ENCODE results near the gene PCDHGB4. TPM values are rescaled to one million over a fixed set of nuclear protein-coding genes. Genes with fewer than 3 reads are reported as not detected.
A peak's percentile ranks its signal among the peaks of the same experiment; 100 is the strongest.

Gene PCDHGB4
- total RNA-seq, 3 donors from 2014 or later (not counting 1 experiment from before 2014, with no cell fraction given) = 0.31 to 0.40 TPM; not detected in 1

DNA sequence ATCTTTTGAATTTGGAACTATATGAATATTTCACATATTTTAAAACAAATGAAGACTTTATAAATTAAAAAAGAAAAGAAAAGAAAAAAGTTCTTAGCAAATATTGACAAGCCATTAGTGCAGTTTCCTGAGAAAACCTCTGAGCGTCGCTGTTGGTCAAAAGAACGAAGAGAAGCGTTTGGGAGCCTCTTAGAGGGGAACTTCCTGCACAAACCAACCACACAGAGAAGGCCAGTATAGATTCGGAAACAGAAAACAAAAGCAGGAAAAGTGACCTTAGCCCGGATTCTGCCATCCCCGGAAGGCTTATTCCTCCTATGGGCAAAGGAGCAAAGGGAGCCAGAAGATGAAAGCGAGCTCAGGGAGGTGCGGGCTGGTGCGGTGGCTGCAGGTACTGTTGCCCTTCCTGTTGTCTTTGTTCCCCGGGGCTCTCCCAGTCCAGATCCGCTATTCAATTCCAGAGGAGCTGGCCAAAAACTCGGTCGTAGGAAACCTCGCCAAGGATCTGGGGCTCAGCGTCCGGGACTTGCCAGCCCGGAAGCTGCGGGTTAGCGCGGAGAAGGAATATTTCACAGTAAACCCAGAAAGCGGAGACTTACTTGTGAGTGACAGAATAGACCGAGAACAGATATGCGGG lies 27.6 kb upstream of the PCDHGB4 start, which contains the start of gene PCDHGB2:
Gene PCDHGB2 (plus strand): TSS at position 205 of the 637 bp plus-strand sequence. CDS start 142 bp downstream, at position 347.
- H3K27me3 Mint-ChIP-seq (ENCODE audit: low read depth in 2 of 2) = peaks cover 57 to 77% of the 10 kb centered on the region in 2 donors
- Histone ChIP-seq H3K27ac (ENCODE audit: low read length) (no peak within 1 kb of the TSS), H3K36me3 (ENCODE audit: control insufficient read depth, insufficient read depth, low read length) (no peaks in the 10 kb centered on the region), H3K9me3 (ENCODE audit: control insufficient read depth, insufficient read depth, low read length) (peaks cover 35% of the 10 kb centered on the region), H3K4me3 (ENCODE audit: low read length) (peak within 1 kb of the TSS; percentile 26), H3K27me3 (ENCODE audit: control insufficient read depth, insufficient read depth, low read length) (peaks cover 62% of the 10 kb centered on the region), H3K4me1 (ENCODE audit: control insufficient read depth, insufficient read depth, low read length) (peaks cover 4% of the 10 kb centered on the region)
- H3K4me1 Mint-ChIP-seq = peaks cover 5% of the 10 kb centered on the region in 2 donors
- DNase-seq (peak in 1 of 2 donors; percentile 61), ATAC-seq (peak in 2 of 3 donors; percentile 56 to 69)
- TF ChIP-seq, protein P1, sequence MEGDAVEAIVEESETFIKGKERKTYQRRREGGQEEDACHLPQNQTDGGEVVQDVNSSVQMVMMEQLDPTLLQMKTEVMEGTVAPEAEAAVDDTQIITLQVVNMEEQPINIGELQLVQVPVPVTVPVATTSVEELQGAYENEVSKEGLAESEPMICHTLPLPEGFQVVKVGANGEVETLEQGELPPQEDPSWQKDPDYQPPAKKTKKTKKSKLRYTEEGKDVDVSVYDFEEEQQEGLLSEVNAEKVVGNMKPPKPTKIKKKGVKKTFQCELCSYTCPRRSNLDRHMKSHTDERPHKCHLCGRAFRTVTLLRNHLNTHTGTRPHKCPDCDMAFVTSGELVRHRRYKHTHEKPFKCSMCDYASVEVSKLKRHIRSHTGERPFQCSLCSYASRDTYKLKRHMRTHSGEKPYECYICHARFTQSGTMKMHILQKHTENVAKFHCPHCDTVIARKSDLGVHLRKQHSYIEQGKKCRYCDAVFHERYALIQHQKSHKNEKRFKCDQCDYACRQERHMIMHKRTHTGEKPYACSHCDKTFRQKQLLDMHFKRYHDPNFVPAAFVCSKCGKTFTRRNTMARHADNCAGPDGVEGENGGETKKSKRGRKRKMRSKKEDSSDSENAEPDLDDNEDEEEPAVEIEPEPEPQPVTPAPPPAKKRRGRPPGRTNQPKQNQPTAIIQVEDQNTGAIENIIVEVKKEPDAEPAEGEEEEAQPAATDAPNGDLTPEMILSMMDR (IDR thresholded peaks at IDR 0.05) = peak; percentile 36
- peak within 1 kb of the TSS; percentile 89 for H3K4me3 Mint-ChIP-seq
- H3K36me3 Mint-ChIP-seq = peaks cover 35% of the 10 kb centered on the region
- peak within 1 kb of the TSS; percentile 5 to 62 for H3K27ac Mint-ChIP-seq
- H3K9me3 Mint-ChIP-seq = peaks cover 4 to 10% of the 10 kb centered on the region in 2 donors
- WGBS (ENCODE audit: insufficient coverage) = 26% methylated on average over 24 of the region's 24 CpGs
- intact Hi-C loops (cut with micrococcal nuclease) = no loop called here

- Histone ChIP-seq H3K9me3 (ENCODE audit: control insufficient read depth, insufficient read depth, low read length) (peaks cover 40% of the 10 kb centered on the region), H3K27me3 (ENCODE audit: control insufficient read depth, insufficient read depth, low read length) (peaks cover 63% of the 10 kb centered on the region), H3K27ac (ENCODE audit: low read length) (no peak overlapping the region), H3K4me3 (ENCODE audit: low read length) (no peak overlapping the region), H3K4me1 (ENCODE audit: control insufficient read depth, insufficient read depth, low read length) (no peaks in the 10 kb centered on the region), H3K36me3 (ENCODE audit: control insufficient read depth, insufficient read depth, low read length) (no peaks in the 10 kb centered on the region)
- DNase-seq = no peak
- TF ChIP-seq, protein P1 (IDR thresholded peaks at IDR 0.05) = no peak
- intact Hi-C loops (cut with micrococcal nuclease) = no loop called here
- Mint-ChIP-seq H3K4me1 (peaks cover 5% of the 10 kb centered on the region in 2 donors), H3K27ac (no peak overlapping the region), H3K36me3 (peaks cover 43% of the 10 kb centered on the region), H3K27me3 (ENCODE audit: low read depth in 2 of 2) (peaks cover 59 to 80% of the 10 kb centered on the region in 2 donors), H3K4me3 (no peak overlapping the region), H3K9me3 (peaks cover 4 to 10% of the 10 kb centered on the region in 2 donors)
- ATAC-seq = no peak
- 46% methylated on average over 13 of the region's 15 CpGs for WGBS (ENCODE audit: insufficient coverage)
Measured at GRCh38 chr5:141360685-141361084, 26.8 kb upstream of the PCDHGB4 start.

- intact Hi-C loops (cut with micrococcal nuclease) = no loop called here
- TF ChIP-seq, protein P1 (IDR thresholded peaks at IDR 0.05) = no peak
- H3K4me1 Mint-ChIP-seq = peaks cover 5% of the 10 kb centered on the region in 2 donors
- peaks cover 57 to 82% of the 10 kb centered on the region in 2 donors for H3K27me3 Mint-ChIP-seq (ENCODE audit: low read depth in 2 of 2)
- H3K27me3 ChIP-seq (ENCODE audit: control insufficient read depth, insufficient read depth, low read length) = peaks cover 65% of the 10 kb centered on the region
- H3K9me3 Mint-ChIP-seq = peaks cover 4 to 10% of the 10 kb centered on the region in 2 donors
- H3K36me3 Mint-ChIP-seq = peaks cover 43% of the 10 kb centered on the region
- peaks cover 47% of the 10 kb centered on the region for H3K9me3 ChIP-seq (ENCODE audit: control insufficient read depth, insufficient read depth, low read length)
- H3K27ac Mint-ChIP-seq = no peak overlapping the region
- no peak overlapping the region for H3K27ac ChIP-seq (ENCODE audit: low read length)
- DNase-seq (no peak), ATAC-seq (no peak)
- no peaks in the 10 kb centered on the region for H3K36me3 ChIP-seq (ENCODE audit: control insufficient read depth, insufficient read depth, low read length)
- H3K4me3 ChIP-seq (ENCODE audit: low read length) = no peak overlapping the region
- no peaks in the 10 kb centered on the region for H3K4me1 ChIP-seq (ENCODE audit: control insufficient read depth, insufficient read depth, low read length)
- no peak overlapping the region for H3K4me3 Mint-ChIP-seq
Measured at GRCh38 chr5:141362719-141363118, 24.8 kb upstream of the PCDHGB4 start.

Data from natural killer cell (primary cell).